Measurements from ENCODE around the gene CBLN1. TPM values are rescaled to one million over a fixed set of nuclear protein-coding genes. Genes with fewer than 3 reads are reported as not detected.
A peak's percentile ranks its signal among the peaks of the same experiment; 100 is the strongest.

Gene CBLN1
- total RNA-seq, 4 donors from 2014 or later: 0.49 TPM; not detected in 3

GRCh38 chr16:49281843-49282642, 405 bp upstream of the CBLN1 start:
- under 1% methylated on average over 65 of the region's 124 CpGs for WGBS
- no peak for TF ChIP-seq CTCF (IDR thresholded peaks at IDR 0.05)
- TF ChIP-seq EP300 (IDR thresholded peaks at IDR 0.05): no peak
- TF ChIP-seq POLR2AphosphoS5 (IDR thresholded peaks at IDR 0.05): no peak
- TF ChIP-seq POLR2A (IDR thresholded peaks at IDR 0.05): no peak
- peak in 1 of 2 donors; percentile 72 for DNase-seq (ENCODE audit: low spot score in 2 of 2)
- peaks cover 95% of the 10 kb centered on the region for H3K27me3 ChIP-seq
- H3K4me3 ChIP-seq: peak overlapping the region; percentile 45
- no peaks in the 10 kb centered on the region for H3K9me3 ChIP-seq
- H3K27ac ChIP-seq: no peak overlapping the region
- H3K4me1 ChIP-seq: peaks cover 58% of the 10 kb centered on the region
- H3K36me3 ChIP-seq: no peaks in the 10 kb centered on the region

GRCh38 chr16:49280841-49281371, 732 bp downstream of the CBLN1 start:
- no peak for DNase-seq (ENCODE audit: low spot score in 2 of 2)
- Histone ChIP-seq H3K27me3 (peaks cover 100% of the 10 kb centered on the region), H3K36me3 (no peaks in the 10 kb centered on the region), H3K9me3 (no peaks in the 10 kb centered on the region), H3K27ac (no peak overlapping the region), H3K4me1 (peaks cover 62% of the 10 kb centered on the region), H3K4me3 (peak overlapping the region; percentile 45)
- WGBS: 7% methylated on average over 23 of the region's 37 CpGs
- no peak for TF ChIP-seq POLR2AphosphoS5 (IDR thresholded peaks at IDR 0.05)
- TF ChIP-seq EP300 (IDR thresholded peaks at IDR 0.05): no peak
- TF ChIP-seq POLR2A (IDR thresholded peaks at IDR 0.05): no peak
- no peak for TF ChIP-seq CTCF (IDR thresholded peaks at IDR 0.05)

- DNase-seq (ENCODE audit: low spot score in 2 of 2): no peak
- no peak overlapping the region for H3K4me3 ChIP-seq
- H3K27me3 ChIP-seq: peaks cover 100% of the 10 kb centered on the region
- no peak for TF ChIP-seq EP300 (IDR thresholded peaks at IDR 0.05)
- TF ChIP-seq CTCF (IDR thresholded peaks at IDR 0.05): no peak
- TF ChIP-seq POLR2AphosphoS5 (IDR thresholded peaks at IDR 0.05): no peak
- TF ChIP-seq POLR2A (IDR thresholded peaks at IDR 0.05): no peak
- no peak overlapping the region for H3K27ac ChIP-seq
- peaks cover 64% of the 10 kb centered on the region for H3K4me1 ChIP-seq
- no peaks in the 10 kb centered on the region for H3K9me3 ChIP-seq
- 2% methylated on average over 22 of the region's 39 CpGs for WGBS
- H3K36me3 ChIP-seq: no peaks in the 10 kb centered on the region
Measured at GRCh38 chr16:49280105-49280741, 1.4 kb downstream of the CBLN1 start.

DNA sequence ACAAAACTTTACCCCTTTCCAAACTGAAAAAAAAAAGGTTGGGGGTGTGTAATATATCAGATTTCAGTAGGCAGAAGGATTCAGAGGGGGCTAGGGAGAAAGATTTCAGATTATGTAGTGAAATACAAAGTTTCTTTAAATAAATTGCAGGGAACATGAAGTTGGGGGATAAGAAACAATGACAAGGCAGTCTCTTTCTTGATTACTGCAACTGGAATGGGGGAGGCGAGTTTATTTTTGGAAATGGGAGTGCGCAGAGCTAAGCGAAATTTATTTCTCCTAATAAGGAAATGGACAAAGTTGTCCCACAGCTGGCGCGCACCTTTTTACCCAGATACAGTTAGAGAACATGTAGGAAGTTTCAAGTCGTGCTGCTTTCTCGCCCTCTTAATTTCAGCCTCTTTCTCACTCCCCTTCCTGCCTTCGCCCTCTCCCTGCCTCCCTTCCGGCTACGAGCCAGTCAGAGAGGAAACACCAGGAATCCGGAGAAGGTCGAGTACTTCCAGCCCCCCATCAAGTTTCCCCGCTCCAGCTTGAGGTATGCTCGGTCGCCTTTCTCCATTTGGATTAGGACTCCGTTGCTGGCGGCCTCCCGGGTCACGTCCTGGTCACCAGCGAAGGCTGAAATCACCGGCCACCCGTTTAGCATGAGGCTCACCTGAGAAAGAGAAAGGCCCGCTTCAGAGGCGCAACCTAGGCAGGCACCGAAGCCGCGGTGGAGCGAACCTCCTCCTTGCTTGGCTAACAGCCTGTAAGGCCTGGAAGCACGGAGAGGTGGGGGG, 2.5 kb downstream of the CBLN1 start:
- H3K27ac ChIP-seq: no peak overlapping the region
- H3K36me3 ChIP-seq: no peaks in the 10 kb centered on the region
- H3K9me3 ChIP-seq: no peaks in the 10 kb centered on the region
- TF ChIP-seq POLR2A (IDR thresholded peaks at IDR 0.05) (no peak), CTCF (IDR thresholded peaks at IDR 0.05) (no peak), POLR2AphosphoS5 (IDR thresholded peaks at IDR 0.05) (no peak), EP300 (IDR thresholded peaks at IDR 0.05) (no peak)
- DNase-seq (ENCODE audit: low spot score in 2 of 2): no peak
- peaks cover 68% of the 10 kb centered on the region for H3K4me1 ChIP-seq
- H3K4me3 ChIP-seq: no peak overlapping the region
- WGBS: 8% methylated on average over 29 of the region's 29 CpGs
- peaks cover 100% of the 10 kb centered on the region for H3K27me3 ChIP-seq

GRCh38 chr16:49278567-49278827, 3.1 kb downstream of the CBLN1 start:
- Histone ChIP-seq H3K27me3 (peaks cover 100% of the 10 kb centered on the region), H3K9me3 (no peaks in the 10 kb centered on the region), H3K4me1 (peaks cover 64% of the 10 kb centered on the region), H3K36me3 (no peaks in the 10 kb centered on the region), H3K4me3 (no peak overlapping the region), H3K27ac (no peak overlapping the region)
- no peak for TF ChIP-seq CTCF (IDR thresholded peaks at IDR 0.05)
- TF ChIP-seq POLR2AphosphoS5 (IDR thresholded peaks at IDR 0.05): no peak
- TF ChIP-seq EP300 (IDR thresholded peaks at IDR 0.05): no peak
- TF ChIP-seq POLR2A (IDR thresholded peaks at IDR 0.05): no peak
- DNase-seq (ENCODE audit: low spot score in 2 of 2): no peak
- WGBS: 18% methylated on average over 11 of the region's 11 CpGs

Data from suprapubic skin (tissue), 4 donors.